ENCODE measurements around the gene PDE2A. TPM values are rescaled to one million over a fixed set of nuclear protein-coding genes. Genes with fewer than 3 reads are reported as not detected.

PDE2A gene
- total RNA-seq, 4 donors from 2014 or later = 13.4 to 26.6 (median 21.9) TPM

GRCh38 chr11:72648384-72649136, 25.7 kb downstream of the PDE2A start:
- no peaks in the 10 kb centered on the region for H3K27me3 ChIP-seq
- no peak for ATAC-seq
- intact Hi-C loops (cut with DNase I; ENCODE audit: low total_unique reads) = no loop called here

DNA sequence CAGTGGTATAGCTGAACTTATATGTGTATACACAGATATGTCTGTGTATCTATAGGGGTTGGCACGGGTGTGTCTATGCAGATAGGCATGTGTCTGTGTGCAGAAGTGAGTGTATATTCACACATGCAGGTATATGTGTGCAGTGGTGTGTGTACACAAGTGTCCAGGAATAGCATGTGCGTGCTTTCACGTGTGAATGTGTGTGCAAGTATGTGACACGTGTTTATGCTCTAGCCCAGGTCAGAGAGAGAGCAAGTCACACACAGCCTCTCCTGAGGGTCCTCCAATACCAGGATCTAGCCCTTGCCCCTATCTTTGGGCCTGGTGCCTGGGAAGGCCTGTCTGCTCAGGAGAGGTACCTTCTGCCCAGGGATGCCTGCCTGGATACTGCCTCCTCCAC, 26.3 kb downstream of the PDE2A start:
- H3K27me3 ChIP-seq = no peaks in the 10 kb centered on the region
- in situ Hi-C loops (cut with MboI; ENCODE audit: low sequenced_read_pairs in 4 of 4) (loop anchor here (5.0 kb wide), 1 partner anchor 61 kb away; no protein-coding TSS in a partner anchor), intact Hi-C loops (cut with DNase I; ENCODE audit: low total_unique reads) (no loop called here)
- H3K4me3 ChIP-seq = no peak overlapping the region
- H3K4me1 ChIP-seq = peaks cover 0 to 5% of the 10 kb centered on the region in 2 donors
- TF ChIP-seq POLR2A (IDR thresholded peaks at IDR 0.05) = no peak
- TF ChIP-seq, protein P1, sequence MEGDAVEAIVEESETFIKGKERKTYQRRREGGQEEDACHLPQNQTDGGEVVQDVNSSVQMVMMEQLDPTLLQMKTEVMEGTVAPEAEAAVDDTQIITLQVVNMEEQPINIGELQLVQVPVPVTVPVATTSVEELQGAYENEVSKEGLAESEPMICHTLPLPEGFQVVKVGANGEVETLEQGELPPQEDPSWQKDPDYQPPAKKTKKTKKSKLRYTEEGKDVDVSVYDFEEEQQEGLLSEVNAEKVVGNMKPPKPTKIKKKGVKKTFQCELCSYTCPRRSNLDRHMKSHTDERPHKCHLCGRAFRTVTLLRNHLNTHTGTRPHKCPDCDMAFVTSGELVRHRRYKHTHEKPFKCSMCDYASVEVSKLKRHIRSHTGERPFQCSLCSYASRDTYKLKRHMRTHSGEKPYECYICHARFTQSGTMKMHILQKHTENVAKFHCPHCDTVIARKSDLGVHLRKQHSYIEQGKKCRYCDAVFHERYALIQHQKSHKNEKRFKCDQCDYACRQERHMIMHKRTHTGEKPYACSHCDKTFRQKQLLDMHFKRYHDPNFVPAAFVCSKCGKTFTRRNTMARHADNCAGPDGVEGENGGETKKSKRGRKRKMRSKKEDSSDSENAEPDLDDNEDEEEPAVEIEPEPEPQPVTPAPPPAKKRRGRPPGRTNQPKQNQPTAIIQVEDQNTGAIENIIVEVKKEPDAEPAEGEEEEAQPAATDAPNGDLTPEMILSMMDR (IDR thresholded peaks at IDR 0.05 in 4 of 5, conservative IDR thresholded peaks at IDR 0.05 in 1 of 5) = no peak
- no peak overlapping the region for H3K27ac ChIP-seq
- H3K9me3 ChIP-seq = no peaks in the 10 kb centered on the region
- DNase-seq (no peak), ATAC-seq (no peak)
- no peaks in the 10 kb centered on the region for H3K36me3 ChIP-seq

More at GRCh38 chr11:72648384-72649136, 25.7 kb downstream of the PDE2A start:
- in situ Hi-C loops (cut with MboI; ENCODE audit: low sequenced_read_pairs in 4 of 4) = loop anchor here (5.0 kb wide), 1 partner anchor 61 kb away; no protein-coding TSS in a partner anchor
- Histone ChIP-seq H3K27ac (no peak overlapping the region), H3K4me1 (no peaks in the 10 kb centered on the region), H3K9me3 (no peaks in the 10 kb centered on the region), H3K36me3 (no peaks in the 10 kb centered on the region), H3K4me3 (no peak overlapping the region)
- TF ChIP-seq, protein P1 (IDR thresholded peaks at IDR 0.05 in 4 of 5, conservative IDR thresholded peaks at IDR 0.05 in 1 of 5) = no peak
- no peak for TF ChIP-seq POLR2A (IDR thresholded peaks at IDR 0.05)
- no peak for DNase-seq

GRCh38 chr11:72646472-72646871, 27.8 kb downstream of the PDE2A start:
- Histone ChIP-seq H3K27me3 (peaks cover 0 to 6% (median 0%) of the 10 kb centered on the region in 3 donors), H3K27ac (no peak overlapping the region), H3K4me3 (no peak overlapping the region), H3K4me1 (peaks cover 0 to 17% of the 10 kb centered on the region in 2 donors), H3K36me3 (no peaks in the 10 kb centered on the region), H3K9me3 (no peaks in the 10 kb centered on the region)
- in situ Hi-C loops (cut with MboI; ENCODE audit: low sequenced_read_pairs in 4 of 4) = loop anchor here (5.0 kb wide), 1 partner anchor 59 kb away; no protein-coding TSS in a partner anchor
- intact Hi-C loops (cut with DNase I; ENCODE audit: low total_unique reads) = no loop called here
- TF ChIP-seq, protein P1 (IDR thresholded peaks at IDR 0.05 in 4 of 5, conservative IDR thresholded peaks at IDR 0.05 in 1 of 5) = no peak
- TF ChIP-seq POLR2A (IDR thresholded peaks at IDR 0.05) = no peak
- ATAC-seq (no peak), DNase-seq (no peak)

DNA sequence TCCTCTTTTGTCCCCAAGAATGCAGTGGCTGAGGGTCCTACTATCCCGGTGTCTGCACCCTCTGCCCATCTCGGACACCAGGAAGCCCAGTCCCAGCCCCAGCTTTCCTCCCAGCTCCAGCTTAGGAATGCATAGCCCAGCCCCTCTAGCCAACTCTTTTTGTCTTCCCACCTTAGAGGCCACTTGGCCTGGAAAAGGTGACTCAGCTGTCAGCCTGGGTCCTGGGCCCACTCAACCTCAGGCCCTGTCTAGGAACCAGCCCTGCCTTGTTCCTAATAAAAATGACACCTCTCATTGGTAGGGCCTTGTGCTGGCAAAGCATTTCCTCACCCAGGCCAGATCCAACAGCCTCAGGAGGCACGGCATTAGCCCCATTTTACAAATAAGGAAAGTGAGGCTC, 28.2 kb downstream of the PDE2A start:
- no peaks in the 10 kb centered on the region for H3K9me3 ChIP-seq
- no peak overlapping the region for H3K27ac ChIP-seq
- H3K27me3 ChIP-seq = peaks cover 0 to 11% (median 0%) of the 10 kb centered on the region in 3 donors
- H3K4me1 ChIP-seq = peaks cover 0 to 17% of the 10 kb centered on the region in 2 donors
- DNase-seq = no peak
- TF ChIP-seq POLR2A (IDR thresholded peaks at IDR 0.05) = no peak
- TF ChIP-seq, protein P1 (IDR thresholded peaks at IDR 0.05 in 4 of 5, conservative IDR thresholded peaks at IDR 0.05 in 1 of 5) = no peak
- ATAC-seq = no peak
- intact Hi-C loops (cut with DNase I; ENCODE audit: low total_unique reads) (no loop called here), in situ Hi-C loops (cut with MboI; ENCODE audit: low sequenced_read_pairs in 4 of 4) (loop anchor here (5.0 kb wide), 1 partner anchor 59 kb away; no protein-coding TSS in a partner anchor)
- H3K36me3 ChIP-seq = no peaks in the 10 kb centered on the region
- no peak overlapping the region for H3K4me3 ChIP-seq

All from gastrocnemius medialis (tissue), 4 donors.